Smooth muscle cell (in vitro differentiated cells): ENCODE measurements around the gene WDR1. TPM values are rescaled to one million over a fixed set of nuclear protein-coding genes. Genes with fewer than 3 reads are reported as not detected.
A peak's percentile ranks its signal among the peaks of the same experiment; 100 is the strongest.

Source experiments
- DNase-seq: peaks from one replicate; lab custom pipeline; 2025; ENCODE audit not compliant: unreplicated experiment; lab: John Stamatoyannopoulos, UW
- H2AFZ ChIP-seq: fragments of 200-600 bp; sonication (generic); 2 replicates; pipeline ENCODE4 v1.6.0; 2016; ENCODE audit warnings: antibody characterized with exemption, low read depth, mild to moderate bottlenecking
- H3F3A ChIP-seq: fragments of 200-600 bp; sonication (generic); 2 replicates; pipeline ENCODE4 v1.6.0; 2017; ENCODE audit warnings: antibody characterized with exemption, low read depth
- H3K27ac ChIP-seq: fragments of 200-600 bp; sonication (generic); 2 replicates; pipeline ENCODE4 v1.5.1; 2016; ENCODE audit warnings: low read depth, mild to moderate bottlenecking
- H3K27me3 ChIP-seq: fragments of 200-600 bp; sonication (generic); 2 replicates; pipeline ENCODE4 v1.6.1; 2016; ENCODE audit warnings: low read depth, mild to moderate bottlenecking
- H3K36me3 ChIP-seq: fragments of 200-600 bp; sonication (generic); 2 replicates; pipeline ENCODE4 v1.5.1; 2016; ENCODE audit warnings: low read depth
- H3K4me1 ChIP-seq: fragments of 200-600 bp; sonication (generic); 2 replicates; pipeline ENCODE4 v1.5.1; 2016; ENCODE audit warnings: low read depth
- H3K4me2 ChIP-seq: fragments of 200-600 bp; sonication (generic); 2 replicates; pipeline ENCODE4 v1.6.0; 2016; ENCODE audit warnings: mild to moderate bottlenecking
- H3K4me3 ChIP-seq: fragments of 200-600 bp; sonication (generic); 2 replicates; pipeline ENCODE4 v1.5.1; 2016; ENCODE audit warnings: mild to moderate bottlenecking
- H3K79me2 ChIP-seq: fragments of 200-600 bp; sonication (generic); 2 replicates; pipeline ENCODE4 v1.6.0; 2016; ENCODE audit warnings: low read depth, mild to moderate bottlenecking
- H3K9ac ChIP-seq: fragments of 200-600 bp; sonication (generic); 2 replicates; pipeline ENCODE4 v1.6.0; 2016; ENCODE audit warnings: low read depth
- H3K9me3 ChIP-seq: fragments of 200-600 bp; sonication (generic); replicated peaks from 2 replicates; pipeline ENCODE4 v1.5.1; 2016; ENCODE audit warnings: low read depth
- H4K20me1 ChIP-seq: fragments of 200-600 bp; sonication (generic); 2 replicates; pipeline ENCODE4 v1.6.0; 2016; ENCODE audit warnings: low read depth
- CTCF ChIP-seq: fragments of 200-600 bp; sonication (generic); IDR thresholded peaks from 2 replicates; pipeline ENCODE4 v1.5.1; 2017; ENCODE audit warnings: borderline replicate concordance, mild to moderate bottlenecking, antibody characterized with exemption; ENCODE audit not compliant: insufficient read depth, poor library complexity, severe bottlenecking
- WGBS: methylation state at CpG from one replicate; pipeline ENCODE4 v1.1.7; 2016; ENCODE audit warnings: low lambda C conversion rate; 5-methylcytosine and 5-hydroxymethylcytosine counted together
- polyA plus RNA-seq: library from polyadenylated mRNA; unstranded; fragments of >200 nt; fragmentation: Nextera tagmentation; extraction: Ambion mirVana; gene quantifications from 2 replicates; pipeline ENCODE4 v1.2.1, GENCODE V29; 2016
- total RNA-seq: library from RNA; depleted of rRNA; stranded (reverse); fragments of >200 nt; gene quantifications from 2 replicates; pipeline ENCODE4 v1.2.3, GENCODE V29; 2014

The WDR1 gene
- total and polyA plus RNA-seq, 2 experiments from 2014 or later: 259 to 273 TPM

DNA sequence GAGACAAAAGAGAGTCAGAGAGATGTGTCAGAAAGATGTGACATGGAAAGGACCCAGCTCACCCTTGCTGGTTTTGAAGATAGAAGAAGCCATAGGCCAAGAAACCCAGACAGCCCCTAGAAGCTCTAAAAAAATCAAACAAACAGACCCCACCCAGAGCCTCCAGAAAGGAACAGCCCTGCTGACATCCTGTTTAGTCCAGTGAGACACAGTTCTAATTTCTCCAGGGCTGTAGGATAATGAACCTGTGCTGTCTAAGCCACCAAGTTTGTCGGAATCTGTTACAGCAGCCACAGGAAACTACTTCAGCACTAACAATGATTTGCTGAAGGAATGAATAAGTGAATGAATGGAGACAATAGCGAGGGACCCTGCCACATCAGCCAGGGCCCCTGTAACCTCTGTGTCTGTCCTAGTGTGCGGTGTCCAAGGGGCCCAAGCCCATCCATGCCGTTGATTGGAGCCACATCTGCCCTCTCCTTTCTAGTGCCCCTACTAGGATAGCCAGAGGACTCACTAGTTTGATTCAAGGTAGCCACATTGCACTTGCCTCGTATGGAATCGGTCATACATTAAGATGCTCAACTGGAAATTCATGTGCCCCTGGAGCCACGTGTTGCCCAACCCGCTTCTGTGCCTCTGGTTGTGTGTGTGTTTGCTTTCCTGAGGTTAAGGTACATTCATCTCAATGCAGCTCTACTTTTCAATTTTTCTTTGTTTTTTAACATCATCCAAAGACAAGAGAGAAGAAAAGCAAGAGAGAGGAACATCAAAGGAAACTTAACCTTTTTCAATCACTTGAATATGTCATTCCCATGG, 62.8 kb downstream of the WDR1 start:
- no peak overlapping the region for H3K4me3 ChIP-seq
- H3K4me1 ChIP-seq: peaks cover 14% of the 10 kb centered on the region
- H4K20me1 ChIP-seq: no peaks in the 10 kb centered on the region
- no peak for DNase-seq
- H3K27ac ChIP-seq: no peak overlapping the region
- H3K79me2 ChIP-seq: no peaks in the 10 kb centered on the region
- no peaks in the 10 kb centered on the region for H3K36me3 ChIP-seq
- H3K9me3 ChIP-seq: no peaks in the 10 kb centered on the region
- H3F3A ChIP-seq: no peaks in the 10 kb centered on the region
- H2AFZ ChIP-seq: no peak overlapping the region
- TF ChIP-seq CTCF: no peak
- H3K4me2 ChIP-seq: no peak overlapping the region
- WGBS: 89% methylated on average over 8 of the region's 8 CpGs
- no peaks in the 10 kb centered on the region for H3K27me3 ChIP-seq
- H3K9ac ChIP-seq: no peak overlapping the region

- Histone ChIP-seq H3K27me3 (no peaks in the 10 kb centered on the region), H2AFZ (no peak overlapping the region), H3K9ac (no peak overlapping the region), H3K36me3 (no peaks in the 10 kb centered on the region), H3K27ac (no peak overlapping the region), H3K4me2 (no peak overlapping the region), H3K9me3 (no peaks in the 10 kb centered on the region), H3K79me2 (no peaks in the 10 kb centered on the region), H3K4me3 (no peak overlapping the region), H3F3A (no peaks in the 10 kb centered on the region), H3K4me1 (peaks cover 14% of the 10 kb centered on the region), H4K20me1 (no peaks in the 10 kb centered on the region)
- WGBS: 79% methylated on average over 11 of the region's 11 CpGs
- TF ChIP-seq CTCF: no peak
- no peak for DNase-seq
Measured at GRCh38 chr4:10051517-10052135, 65.0 kb downstream of the WDR1 start.

DNA sequence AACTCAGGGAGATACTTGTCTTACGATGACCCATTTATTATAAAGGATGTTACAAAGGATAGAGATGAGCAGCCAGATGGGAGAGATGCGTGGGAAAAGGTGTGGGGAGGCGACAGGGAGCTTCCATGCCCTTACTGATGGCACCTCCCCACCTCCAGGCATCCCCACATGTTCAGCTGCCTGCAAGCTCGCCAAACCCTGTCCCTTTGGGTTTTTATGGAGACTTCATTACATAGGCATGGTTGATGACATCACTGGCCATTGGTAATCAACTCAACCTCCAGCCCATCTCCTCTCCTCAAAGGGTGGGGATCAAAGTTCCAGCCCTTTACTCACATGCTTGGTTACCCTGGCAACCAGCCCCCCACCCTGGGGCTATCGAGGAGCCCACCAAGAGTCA, 65.9 kb downstream of the WDR1 start:
- Histone ChIP-seq H3K4me2 (no peak overlapping the region), H3K9me3 (no peaks in the 10 kb centered on the region), H3K36me3 (no peaks in the 10 kb centered on the region), H3K4me3 (no peak overlapping the region), H2AFZ (no peak overlapping the region), H3K27ac (peak overlapping the region; percentile 43), H3F3A (peaks cover 1% of the 10 kb centered on the region), H3K79me2 (no peaks in the 10 kb centered on the region), H3K4me1 (peaks cover 14% of the 10 kb centered on the region), H3K9ac (no peak overlapping the region), H3K27me3 (no peaks in the 10 kb centered on the region), H4K20me1 (no peaks in the 10 kb centered on the region)
- TF ChIP-seq CTCF: no peak
- WGBS: 81% methylated on average over 5 of the region's 5 CpGs
- DNase-seq: no peak
